IPS-15b (cell line): ENCODE measurements around the gene UGT1A8.
"Not testable (repeated sequence)": the region's sequence is repeated elsewhere in the genome, so short reads cannot be mapped to it uniquely, and the experiment has no call there.

ENCODE experiments used
- H3K27me3 ChIP-seq: one replicate; pipeline ENCODE4 v1.6.1; 2013; ENCODE audit warnings: low read length; ENCODE audit not compliant: control insufficient read depth, insufficient read depth
- H3K36me3 ChIP-seq: one replicate; pipeline ENCODE4 v1.6.1; 2013; ENCODE audit warnings: low read length; ENCODE audit not compliant: control insufficient read depth, insufficient read depth
- H3K4me1 ChIP-seq: one replicate; pipeline ENCODE4 v1.6.1; 2013; ENCODE audit warnings: mild to moderate bottlenecking, low read length; ENCODE audit not compliant: control insufficient read depth, insufficient read depth
- H3K4me3 ChIP-seq: one replicate; pipeline ENCODE4 v1.5.1; 2013; ENCODE audit warnings: low read depth, low read length
- H3K9ac ChIP-seq: one replicate; pipeline ENCODE4 v1.6.1; 2013; ENCODE audit warnings: low read depth, mild to moderate bottlenecking, low read length
- H3K9me3 ChIP-seq: one replicate; pipeline ENCODE4 v1.6.1; 2013; ENCODE audit warnings: mild to moderate bottlenecking, low read length; ENCODE audit not compliant: control insufficient read depth, insufficient read depth

Gene UGT1A8

DNA sequence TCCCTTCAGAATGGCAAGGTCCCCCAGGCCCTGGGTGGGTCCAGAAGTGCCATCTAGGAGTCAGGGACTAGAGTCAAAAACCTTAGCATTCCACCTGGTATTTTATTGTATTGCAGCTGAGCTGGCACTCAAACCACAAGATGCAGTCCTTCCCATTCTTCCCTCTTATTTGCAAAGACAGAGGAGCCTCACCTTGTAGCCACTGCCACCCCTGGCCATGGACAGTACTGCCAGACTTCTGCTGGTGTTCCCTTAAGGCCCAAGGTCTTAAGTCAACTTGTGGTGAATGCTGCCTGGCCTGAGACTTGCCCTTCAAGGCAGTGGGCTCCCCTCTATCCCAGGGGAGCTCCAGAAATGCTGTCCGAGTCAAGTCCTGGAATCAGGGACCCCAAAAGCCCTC lies 25.7 kb downstream of the UGT1A8 start:
- no peak overlapping the region for H3K4me3 ChIP-seq
- no peaks in the 10 kb centered on the region for H3K36me3 ChIP-seq
- H3K9me3 ChIP-seq = peaks cover 4% of the 10 kb centered on the region
- H3K9ac ChIP-seq = no peak overlapping the region
- no peaks in the 10 kb centered on the region for H3K4me1 ChIP-seq
- no peaks in the 10 kb centered on the region for H3K27me3 ChIP-seq

DNA sequence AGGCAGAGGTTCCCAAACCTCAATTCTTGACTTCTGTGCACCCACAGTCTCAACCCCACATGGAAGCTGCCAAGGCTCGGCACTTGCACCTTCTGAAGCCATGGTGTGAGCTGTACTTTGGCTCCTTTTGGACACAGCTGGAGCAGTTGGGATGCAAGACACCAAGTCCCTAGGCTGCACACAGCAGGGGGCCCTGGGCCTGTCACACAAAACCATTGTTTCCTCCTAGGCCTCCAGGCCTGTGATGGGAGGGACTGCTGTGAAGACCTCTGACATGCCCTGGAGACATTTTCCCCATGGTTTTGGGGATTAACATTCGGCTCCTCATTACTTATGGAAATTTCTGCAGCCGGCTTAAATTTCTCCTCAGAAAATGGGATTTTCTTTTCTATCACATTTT lies 28.6 kb downstream of the UGT1A8 start:
- not testable (repeated sequence) for H3K9me3 ChIP-seq, H3K9ac ChIP-seq, H3K27me3 ChIP-seq, H3K36me3 ChIP-seq, H3K4me3 ChIP-seq, H3K4me1 ChIP-seq

GRCh38 chr2:233650981-233651380 lies 33.5 kb downstream of the UGT1A8 start:
- Histone ChIP-seq H3K4me1 (no peaks in the 10 kb centered on the region), H3K27me3 (no peaks in the 10 kb centered on the region), H3K9ac (no peak overlapping the region), H3K9me3 (peaks cover under 1% of the 10 kb centered on the region), H3K4me3 (no peak overlapping the region), H3K36me3 (no peaks in the 10 kb centered on the region)

DNA sequence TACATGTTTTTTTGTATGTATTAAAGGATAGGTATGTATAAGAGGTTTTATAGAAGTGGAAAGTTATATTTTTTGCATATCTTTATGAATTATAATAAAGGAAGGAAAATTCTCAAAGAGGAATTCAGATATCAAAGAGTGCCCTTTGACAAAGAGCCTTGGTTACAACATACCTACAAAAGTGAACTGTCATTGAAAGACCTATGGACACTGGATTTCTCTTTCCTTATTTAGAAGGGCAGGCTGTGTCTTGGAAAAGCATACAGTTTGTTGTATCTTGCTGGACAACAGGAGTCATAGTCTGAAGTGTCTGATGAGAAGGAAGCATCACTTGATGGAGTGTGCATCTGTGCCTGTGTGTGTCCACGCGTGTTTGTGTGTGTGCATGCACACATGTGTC lies 34.0 kb downstream of the UGT1A8 start:
- Histone ChIP-seq H3K9me3 (no peaks in the 10 kb centered on the region), H3K27me3 (no peaks in the 10 kb centered on the region), H3K9ac (no peak overlapping the region), H3K4me3 (no peak overlapping the region), H3K36me3 (no peaks in the 10 kb centered on the region), H3K4me1 (no peaks in the 10 kb centered on the region)

DNA sequence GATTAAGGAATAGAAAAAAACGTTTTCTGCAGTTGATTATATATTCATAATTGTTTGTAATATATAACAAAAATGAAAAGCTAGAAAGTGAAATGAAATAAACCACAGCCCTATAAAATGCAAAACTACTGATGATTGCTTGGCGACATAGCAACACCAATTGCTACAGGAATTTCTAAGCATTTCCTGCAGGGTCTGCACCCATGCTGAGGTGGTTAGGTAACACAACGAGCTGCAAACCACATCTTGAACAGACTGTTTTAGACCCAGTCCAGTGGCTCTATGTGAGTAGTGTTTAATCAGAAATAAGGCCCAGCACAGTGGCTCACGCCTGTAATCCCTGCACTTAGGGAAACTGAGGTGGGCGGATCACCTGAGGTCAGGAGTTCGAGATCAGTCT lies 37.1 kb downstream of the UGT1A8 start:
- Histone ChIP-seq H3K9ac (no peak overlapping the region), H3K36me3 (no peaks in the 10 kb centered on the region), H3K27me3 (no peaks in the 10 kb centered on the region), H3K9me3 (no peaks in the 10 kb centered on the region), H3K4me3 (no peak overlapping the region), H3K4me1 (no peaks in the 10 kb centered on the region)

DNA sequence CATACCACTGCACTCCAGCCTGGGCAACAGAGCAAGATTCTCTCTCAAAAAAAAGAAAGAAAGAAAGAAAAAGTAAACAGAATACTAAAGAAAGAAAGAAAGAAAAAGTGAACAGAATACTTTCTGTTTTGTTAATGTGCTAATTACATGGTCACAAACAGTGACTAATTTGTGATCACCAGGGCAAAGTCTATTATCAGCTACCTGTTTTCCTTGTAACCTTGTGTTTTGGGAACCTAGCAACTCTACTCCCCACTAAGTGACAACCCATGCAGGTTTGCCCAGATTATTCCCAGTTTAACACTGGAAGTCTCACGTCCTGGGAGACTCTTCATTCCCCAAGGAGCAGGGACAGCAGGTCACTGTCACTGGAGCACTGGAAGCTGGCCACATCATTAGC lies 37.6 kb downstream of the UGT1A8 start:
- Histone ChIP-seq H3K4me1 (no peaks in the 10 kb centered on the region), H3K36me3 (no peaks in the 10 kb centered on the region), H3K27me3 (no peaks in the 10 kb centered on the region), H3K4me3 (no peak overlapping the region), H3K9ac (no peak overlapping the region), H3K9me3 (no peaks in the 10 kb centered on the region)

- H3K27me3 ChIP-seq, H3K36me3 ChIP-seq, H3K9me3 ChIP-seq, H3K4me3 ChIP-seq, H3K4me1 ChIP-seq, H3K9ac ChIP-seq: not testable (repeated sequence)
Measured at GRCh38 chr2:233655943-233656342, 38.5 kb downstream of the UGT1A8 start.

DNA sequence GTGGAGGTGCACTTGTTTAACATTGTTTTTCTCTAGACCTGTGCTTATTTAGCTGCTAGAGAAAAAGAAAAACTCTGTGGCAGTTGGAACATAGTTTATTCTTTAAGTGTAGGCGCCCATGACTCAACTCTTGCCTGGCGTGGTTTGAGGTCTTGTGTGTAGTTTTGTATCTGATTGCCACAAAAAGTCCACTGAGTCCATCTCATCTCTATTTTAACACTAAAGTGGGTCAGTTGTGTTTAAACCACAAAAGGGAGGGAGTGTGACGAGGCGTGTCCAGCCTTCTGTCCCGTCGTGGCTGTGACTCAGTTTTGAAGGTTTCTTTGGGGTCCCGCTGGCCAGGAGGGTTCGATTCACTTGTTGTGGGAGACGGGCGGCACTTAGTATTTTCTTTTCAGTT lies 39.0 kb downstream of the UGT1A8 start:
- Histone ChIP-seq H3K9me3 (no peaks in the 10 kb centered on the region), H3K27me3 (no peaks in the 10 kb centered on the region), H3K36me3 (no peaks in the 10 kb centered on the region), H3K9ac (no peak overlapping the region), H3K4me3 (no peak overlapping the region), H3K4me1 (no peaks in the 10 kb centered on the region)

DNA sequence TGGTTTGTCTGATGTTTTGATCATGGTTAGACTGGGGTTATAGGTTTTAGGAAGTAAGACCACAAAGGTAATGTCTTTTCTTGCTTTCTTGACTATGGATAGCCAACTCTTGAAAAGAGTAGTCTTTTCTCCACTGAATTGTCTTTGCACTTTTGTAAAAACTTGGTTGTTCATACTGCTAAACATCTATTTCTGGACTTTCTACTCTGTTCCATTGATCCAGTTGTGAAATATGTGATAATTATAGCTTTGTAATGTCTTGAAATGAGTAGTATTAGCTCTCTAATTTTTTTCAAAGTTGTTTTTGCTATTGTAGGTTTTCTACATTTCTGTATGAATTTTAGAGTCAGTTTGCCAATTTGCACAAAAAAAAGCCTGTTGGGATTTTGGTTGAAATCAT lies 41.2 kb downstream of the UGT1A8 start:
- H3K36me3 ChIP-seq = no peaks in the 10 kb centered on the region
- no peaks in the 10 kb centered on the region for H3K9me3 ChIP-seq
- H3K27me3 ChIP-seq = no peaks in the 10 kb centered on the region

DNA sequence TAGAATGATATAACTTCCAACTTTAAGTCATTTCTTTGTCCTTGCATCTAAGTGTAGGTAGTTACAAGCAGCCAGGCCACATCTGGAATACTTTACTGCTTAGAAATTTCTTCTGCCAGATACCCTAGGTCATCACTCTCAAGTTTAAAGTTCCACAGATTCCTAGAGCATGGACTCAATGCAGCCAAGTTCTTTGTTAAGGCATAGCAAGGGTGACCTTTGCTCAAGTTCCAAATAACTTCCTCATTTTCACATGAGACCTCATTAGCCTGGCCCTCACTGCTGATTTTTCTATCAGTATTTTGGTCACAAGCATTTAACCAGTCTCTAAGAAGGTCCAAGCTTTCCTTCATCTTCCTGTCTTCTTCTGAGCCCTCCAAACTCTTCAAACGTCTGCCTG lies 46.5 kb downstream of the UGT1A8 start:
- Histone ChIP-seq H3K36me3 (no peaks in the 10 kb centered on the region), H3K9ac (no peak overlapping the region), H3K9me3 (no peaks in the 10 kb centered on the region), H3K4me3 (no peak overlapping the region), H3K27me3 (no peaks in the 10 kb centered on the region), H3K4me1 (no peaks in the 10 kb centered on the region)

More for the DNA sequence above, 41.2 kb downstream of the UGT1A8 start:
- H3K9ac ChIP-seq = no peak overlapping the region
- H3K4me1 ChIP-seq = no peaks in the 10 kb centered on the region
- no peak overlapping the region for H3K4me3 ChIP-seq

GRCh38 chr2:233668605-233669260 lies 51.3 kb downstream of the UGT1A8 start:
- H3K9me3 ChIP-seq = no peaks in the 10 kb centered on the region
- H3K36me3 ChIP-seq = no peaks in the 10 kb centered on the region
- no peaks in the 10 kb centered on the region for H3K27me3 ChIP-seq
- no peak overlapping the region for H3K4me3 ChIP-seq
- H3K9ac ChIP-seq = no peak overlapping the region
- H3K4me1 ChIP-seq = no peaks in the 10 kb centered on the region

DNA sequence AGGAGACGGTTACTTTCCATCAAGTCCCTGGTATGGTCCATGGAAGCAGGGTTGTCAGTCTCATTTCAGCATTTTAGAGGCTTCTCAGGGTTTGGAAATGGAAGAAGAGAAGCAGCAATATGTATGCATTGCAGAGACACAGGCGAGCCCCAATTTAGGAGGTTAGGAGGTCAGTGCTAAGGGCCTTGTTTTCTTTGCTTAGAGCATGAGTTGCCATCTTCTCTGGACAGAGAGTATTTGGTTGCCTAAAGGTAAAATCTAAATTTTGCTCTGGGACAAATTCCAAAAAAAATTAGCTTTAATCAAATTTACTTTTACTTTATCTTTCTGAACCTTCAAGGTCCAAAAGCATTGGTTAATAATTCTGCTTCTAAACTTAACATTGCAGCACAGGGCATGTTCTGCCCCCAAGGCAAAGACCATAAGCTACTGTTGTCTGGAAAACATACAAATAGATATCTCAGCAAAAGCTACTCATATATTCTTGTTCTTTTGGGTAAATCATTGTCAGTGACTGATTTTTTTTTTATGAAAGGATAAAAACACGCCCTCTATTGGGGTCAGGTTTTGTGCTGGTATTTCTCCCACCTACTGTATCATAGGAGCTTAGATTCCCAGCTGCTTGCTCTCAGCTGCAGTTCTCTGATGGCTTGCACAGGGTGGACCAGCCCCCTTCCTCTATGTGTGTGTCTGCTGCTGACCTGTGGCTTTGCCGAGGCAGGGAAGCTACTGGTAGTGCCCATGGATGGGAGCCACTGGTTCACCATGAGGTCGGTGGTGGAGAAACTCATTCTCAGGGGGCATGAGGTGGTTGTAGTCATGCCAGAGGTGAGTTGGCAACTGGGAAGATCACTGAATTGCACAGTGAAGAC lies 54.1 kb downstream of the UGT1A8 start, which contains the start of gene UGT1A9:
UGT1A9 (plus strand) TSS at position 609 of the 872 bp plus-strand sequence; CDS start at position 646, 37 bp downstream.
- Histone ChIP-seq H3K9me3 (no peaks in the 10 kb centered on the region), H3K4me1 (no peaks in the 10 kb centered on the region), H3K36me3 (no peaks in the 10 kb centered on the region), H3K9ac (no peak within 1 kb of the TSS), H3K27me3 (no peaks in the 10 kb centered on the region), H3K4me3 (no peak within 1 kb of the TSS)
